Activated CD8-positive, alpha-beta memory T cell treated with anti-CD3 and anti-CD28 coated beads for 36 hours (primary cell): ENCODE data around the gene CAMP. TPM values are rescaled to one million over a fixed set of nuclear protein-coding genes. Genes with fewer than 3 reads are reported as not detected.

Experiments
- CTCF ChIA-PET: fragments of 350-600 bp; sonication (Branson Sonifier 250); formaldehyde crosslinking; loops from one replicate; lab custom pipeline; 2021; ENCODE audit warnings: antibody characterized with exemption; lab: Charles Lee
- POLR2A ChIA-PET: fragments of 350-600 bp; sonication (Branson Sonifier 250); formaldehyde crosslinking; loops from one replicate; lab custom pipeline; 2021; ENCODE audit warnings: antibody characterized with exemption; lab: Charles Lee
- total RNA-seq, 2 experiments: library from RNA; stranded (reverse); gene quantifications; one replicate each; pipeline ENCODE4 v1.2.3, GENCODE V29; 2021

CAMP gene
- total RNA-seq, 2 experiments from 2014 or later = not detected

- ChIA-PET POLR2A (interaction anchor here (1.3 kb wide), 2 partner anchors 162 to 165 kb away, joined by 4 to 5 read pairs; partner anchors contain the start of genes CCDC51 and TMA7), CTCF (interaction anchor here (2.3 to 3.3 kb wide), 2 partner anchors 127 to 161 kb away, joined by 11 to 21 read pairs; no protein-coding TSS in a partner anchor)
These were observed 51.2 kb downstream of the CAMP start for GRCh38 chr3:48274452-48274851.

Other genes starting within 250 kb of the CAMP start
- 100 to 1,000 TPM; 113 to 117 TPM for gene MAP4, start 207.1 kb upstream of the CAMP start, total RNA-seq
- 10 to 100 TPM; 58.2 to 61.0 TPM for gene CDC25A, start 35.1 kb upstream of the CAMP start, total RNA-seq
- 10 to 100 TPM; 26.0 to 27.3 TPM for gene ZNF589, start 17.6 kb downstream of the CAMP start, total RNA-seq
- 10 to 100 TPM; 28.8 to 32.2 TPM for gene NME6, start 77.9 kb downstream of the CAMP start, total RNA-seq
- not detected for gene SPINK8, start 110.2 kb downstream of the CAMP start, total RNA-seq
- gene FBXW12, start 148.7 kb downstream of the CAMP start, total RNA-seq = not detected
- gene PLXNB1, start 206.6 kb downstream of the CAMP start, total RNA-seq = 1 to 10 TPM; 4.9 to 5.3 TPM
- gene CCDC51, start 216.6 kb downstream of the CAMP start, total RNA-seq = 10 to 100 TPM; 28.3 to 30.7 TPM
- 100 to 1,000 TPM; 402 to 429 TPM for gene TMA7, start 216.8 kb downstream of the CAMP start, total RNA-seq
- gene ATRIP, start 223.2 kb downstream of the CAMP start, total RNA-seq = 10 to 100 TPM; 20.8 to 21.3 TPM